Lower leg skin (tissue), 3 donors: ENCODE measurements around the gene RBM4B.

Experiments used
- CTCF ChIP-seq, 3 donors: fragments of 450-650 bp; IDR thresholded peaks; one replicate each; pipeline ENCODE4 v1.5.1; 2016; ENCODE audit warnings: antibody characterized with exemption in 3 of 3, mild to moderate bottlenecking in 3 of 3, moderate library complexity in 2 of 3
- POLR2A ChIP-seq, 2 donors: fragments of 450-650 bp; IDR thresholded peaks; one replicate each; pipeline ENCODE4 v1.6.1; 2016 to 2017; ENCODE audit warnings: antibody characterized with exemption in 2 of 2, mild to moderate bottlenecking in 1 of 2, moderate library complexity in 1 of 2

GRCh38 chr11:66629356-66629755 lies 48.3 kb downstream of the RBM4B start:
- TF ChIP-seq POLR2A (IDR thresholded peaks at IDR 0.05) = no peak
- no peak for TF ChIP-seq CTCF (IDR thresholded peaks at IDR 0.05)
